HepG2 (cell line): ENCODE measurements around the gene AP4S1. TPM values are rescaled to one million over a fixed set of nuclear protein-coding genes. Genes with fewer than 3 reads are reported as not detected.
A peak's percentile ranks its signal among the peaks of the same experiment; 100 is the strongest.

Source experiments
- BRD4 ChIP-seq: sonication (generic); formaldehyde crosslinking; IDR thresholded peaks from 2 replicates; pipeline ENCODE4 v1.4.0; 2020; ENCODE audit warnings: missing genetic modification reagents
- CHD2 ChIP-seq: IDR thresholded peaks from 2 replicates; pipeline ENCODE4 v1.6.1; 2011; ENCODE audit warnings: low read depth, low read length, improper control_type of control experiment
- HOXA5 ChIP-seq: sonication (generic); formaldehyde crosslinking; IDR thresholded peaks from 2 replicates; pipeline ENCODE4 v1.4.0; 2020; ENCODE audit warnings: missing genetic modification reagents
- IKZF4 ChIP-seq: sonication (generic); formaldehyde crosslinking; IDR thresholded peaks from 2 replicates; pipeline ENCODE4 v1.5.1; 2020; ENCODE audit warnings: borderline replicate concordance, mild to moderate bottlenecking, low read depth, missing genetic modification reagents; ENCODE audit errors: not compliant biosample characterization
- NFE2L2 ChIP-seq: fragments of 150-350 bp; IDR thresholded peaks from 2 replicates; pipeline ENCODE4 v1.6.1; 2014; ENCODE audit warnings: low read length
- POLR2AphosphoS2 ChIP-seq: IDR thresholded peaks from 2 replicates; pipeline ENCODE4 v1.6.1; 2011; ENCODE audit warnings: low read depth, low read length, improper control_type of control experiment
- SALL2 ChIP-seq: sonication (generic); formaldehyde crosslinking; IDR thresholded peaks from 2 replicates; pipeline ENCODE4 v1.8.1; 2023; ENCODE audit warnings: mild to moderate bottlenecking, missing genetic modification reagents, inconsistent platforms
- SIN3B ChIP-seq: fragments of 150-350 bp; IDR thresholded peaks from 2 replicates; pipeline ENCODE4 v1.6.1; 2014; ENCODE audit warnings: low read length
- SRSF9 ChIP-seq: fragments of 200-400 bp; formaldehyde crosslinking; IDR thresholded peaks from 2 replicates; pipeline ENCODE4 v1.6.1; 2018; ENCODE audit warnings: borderline replicate concordance, mild to moderate bottlenecking, low read depth, low read length; ENCODE audit not compliant: insufficient read depth, poor library complexity, severe bottlenecking
- TP53 ChIP-seq: sonication (generic); formaldehyde crosslinking; conservative IDR thresholded peaks from 2 replicates; pipeline ENCODE4 v1.4.0; 2020; ENCODE audit warnings: missing genetic modification reagents
- ZKSCAN1 ChIP-seq: fragments of 150-350 bp; IDR thresholded peaks from 2 replicates; pipeline ENCODE4 v1.6.1; 2014; ENCODE audit warnings: low read length
- ZMYM2 ChIP-seq: sonication (generic); formaldehyde crosslinking; IDR thresholded peaks from 2 replicates; pipeline ENCODE4 v1.8.0; 2022; ENCODE audit warnings: mild to moderate bottlenecking, missing genetic modification reagents
- ZNF333 ChIP-seq: sonication (generic); formaldehyde crosslinking; IDR thresholded peaks from 2 replicates; pipeline ENCODE4 v1.4.0; 2020; ENCODE audit warnings: mild to moderate bottlenecking, missing genetic modification reagents, borderline replicate concordance
- ZNF343 ChIP-seq: sonication (generic); formaldehyde crosslinking; IDR thresholded peaks from 2 replicates; pipeline ENCODE4 v1.4.0; 2020; ENCODE audit warnings: mild to moderate bottlenecking, missing genetic modification reagents
- ZNF432 ChIP-seq: sonication (generic); formaldehyde crosslinking; IDR thresholded peaks from 2 replicates; pipeline ENCODE4 v1.5.0; 2020; ENCODE audit warnings: missing genetic modification reagents, mild to moderate bottlenecking, borderline replicate concordance
- ZNF446 ChIP-seq: sonication (generic); formaldehyde crosslinking; IDR thresholded peaks from 2 replicates; pipeline ENCODE4 v1.5.0; 2020; ENCODE audit warnings: mild to moderate bottlenecking, missing genetic modification reagents
- ZNF543 ChIP-seq: sonication (generic); formaldehyde crosslinking; IDR thresholded peaks from 2 replicates; pipeline ENCODE4 v1.4.0; 2020; ENCODE audit warnings: mild to moderate bottlenecking, missing genetic modification reagents
- ZNF563 ChIP-seq: sonication (generic); formaldehyde crosslinking; IDR thresholded peaks from 2 replicates; pipeline ENCODE4 v1.8.0; 2022; ENCODE audit warnings: mild to moderate bottlenecking, moderate library complexity, missing genetic modification reagents
- polyA plus RNA-seq, 8 experiments: library from polyadenylated mRNA; depleted of rRNA in 3 of 8; stranded (reverse) in 7 of 8; unstranded in 1 of 8; fragments of >200 nt; fragmentation: Illumina TruSeq in 4 of 8; extraction: Trizol in 4 of 8; gene quantifications; 2 replicates each; pipeline versions ENCODE4 v1.2.1 to v1.2.3, GENCODE V29; 2011 to 2016; ENCODE audit warnings: low read depth in 4 of 8, missing spikeins in 1 of 8, mixed read lengths in 1 of 8; ENCODE audit not compliant: insufficient read depth in 1 of 8
- total RNA-seq, 5 experiments: library from RNA; depleted of rRNA; stranded (reverse); fragments of >200 nt; fragmentation: Illumina TruSeq; extraction: Trizol; gene quantifications; 2 replicates each; pipeline ENCODE4 v1.2.3, GENCODE V29; 2016; ENCODE audit warnings: low read depth in 1 of 5
- TF ChIP-seq, protein P1 (sequence below): sonication (generic); formaldehyde crosslinking; IDR thresholded peaks from 2 replicates; pipeline ENCODE4 v1.9.0; 2021; ENCODE audit warnings: missing genetic modification reagents, borderline replicate concordance
- TF ChIP-seq, protein P2 (sequence below): sonication (generic); formaldehyde crosslinking; IDR thresholded peaks from 2 replicates; pipeline ENCODE4 v1.8.1; 2022; ENCODE audit warnings: low read depth, mild to moderate bottlenecking, missing genetic modification reagents
- TF ChIP-seq, protein P3 (sequence below): sonication (generic); formaldehyde crosslinking; IDR thresholded peaks from 2 replicates; pipeline ENCODE4 v1.4.0; 2020; ENCODE audit warnings: missing genetic modification reagents

AP4S1 gene
- total and polyA plus RNA-seq, 2 of the 13 experiments (the other 11 are each of a cell fraction or from before 2014, with no cell fraction given) = 3.9 to 21.1 TPM

DNA sequence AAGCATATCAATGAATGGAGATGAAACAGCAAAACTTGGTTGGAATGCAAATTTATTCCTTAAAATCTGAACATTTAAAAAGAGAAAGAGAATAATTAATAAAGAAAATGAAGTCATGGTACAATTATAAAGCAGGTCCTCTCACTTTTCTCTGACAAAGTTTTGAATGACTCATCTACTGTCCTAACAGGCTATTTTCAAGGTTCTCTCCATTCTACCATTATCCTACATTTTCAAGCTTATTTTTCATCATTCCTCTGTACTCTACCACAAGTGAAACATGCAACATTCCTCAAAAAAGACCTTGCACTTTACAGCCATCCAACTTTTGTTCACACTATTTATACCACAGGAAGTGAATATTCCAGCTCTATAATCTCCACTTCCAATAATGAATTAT is 36.9 kb upstream of the AP4S1 start (continued):
- no peak for TF ChIP-seq SRSF9
- TF ChIP-seq ZNF446 (CRISPR knock-in tag) = no peak
- TF ChIP-seq SALL2 = no peak
- TF ChIP-seq ZNF543 (CRISPR knock-in tag) = no peak
- no peak for TF ChIP-seq ZKSCAN1
- TF ChIP-seq ZNF563 (CRISPR knock-in tag) = no peak
- TF ChIP-seq HOXA5 = no peak
- 0 out of 2 replicates have a peak, but pooled peaks have one; percentile 46 for TF ChIP-seq POLR2AphosphoS2
- TF ChIP-seq ZMYM2 (CRISPR knock-in tag) = no peak
- TF ChIP-seq ZNF333 (CRISPR knock-in tag) = no peak
- TF ChIP-seq ZNF343 (CRISPR knock-in tag) = no peak
- TF ChIP-seq SIN3B = no peak
- TF ChIP-seq CHD2 = no peak
- TF ChIP-seq, protein P1, sequence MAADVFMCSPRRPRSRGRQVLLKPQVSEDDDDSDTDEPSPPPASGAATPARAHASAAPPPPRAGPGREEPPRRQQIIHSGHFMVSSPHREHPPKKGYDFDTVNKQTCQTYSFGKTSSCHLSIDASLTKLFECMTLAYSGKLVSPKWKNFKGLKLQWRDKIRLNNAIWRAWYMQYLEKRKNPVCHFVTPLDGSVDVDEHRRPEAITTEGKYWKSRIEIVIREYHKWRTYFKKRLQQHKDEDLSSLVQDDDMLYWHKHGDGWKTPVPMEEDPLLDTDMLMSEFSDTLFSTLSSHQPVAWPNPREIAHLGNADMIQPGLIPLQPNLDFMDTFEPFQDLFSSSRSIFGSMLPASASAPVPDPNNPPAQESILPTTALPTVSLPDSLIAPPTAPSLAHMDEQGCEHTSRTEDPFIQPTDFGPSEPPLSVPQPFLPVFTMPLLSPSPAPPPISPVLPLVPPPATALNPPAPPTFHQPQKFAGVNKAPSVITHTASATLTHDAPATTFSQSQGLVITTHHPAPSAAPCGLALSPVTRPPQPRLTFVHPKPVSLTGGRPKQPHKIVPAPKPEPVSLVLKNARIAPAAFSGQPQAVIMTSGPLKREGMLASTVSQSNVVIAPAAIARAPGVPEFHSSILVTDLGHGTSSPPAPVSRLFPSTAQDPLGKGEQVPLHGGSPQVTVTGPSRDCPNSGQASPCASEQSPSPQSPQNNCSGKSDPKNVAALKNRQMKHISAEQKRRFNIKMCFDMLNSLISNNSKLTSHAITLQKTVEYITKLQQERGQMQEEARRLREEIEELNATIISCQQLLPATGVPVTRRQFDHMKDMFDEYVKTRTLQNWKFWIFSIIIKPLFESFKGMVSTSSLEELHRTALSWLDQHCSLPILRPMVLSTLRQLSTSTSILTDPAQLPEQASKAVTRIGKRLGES (CRISPR knock-in tag) = no peak
- TF ChIP-seq, protein P2, sequence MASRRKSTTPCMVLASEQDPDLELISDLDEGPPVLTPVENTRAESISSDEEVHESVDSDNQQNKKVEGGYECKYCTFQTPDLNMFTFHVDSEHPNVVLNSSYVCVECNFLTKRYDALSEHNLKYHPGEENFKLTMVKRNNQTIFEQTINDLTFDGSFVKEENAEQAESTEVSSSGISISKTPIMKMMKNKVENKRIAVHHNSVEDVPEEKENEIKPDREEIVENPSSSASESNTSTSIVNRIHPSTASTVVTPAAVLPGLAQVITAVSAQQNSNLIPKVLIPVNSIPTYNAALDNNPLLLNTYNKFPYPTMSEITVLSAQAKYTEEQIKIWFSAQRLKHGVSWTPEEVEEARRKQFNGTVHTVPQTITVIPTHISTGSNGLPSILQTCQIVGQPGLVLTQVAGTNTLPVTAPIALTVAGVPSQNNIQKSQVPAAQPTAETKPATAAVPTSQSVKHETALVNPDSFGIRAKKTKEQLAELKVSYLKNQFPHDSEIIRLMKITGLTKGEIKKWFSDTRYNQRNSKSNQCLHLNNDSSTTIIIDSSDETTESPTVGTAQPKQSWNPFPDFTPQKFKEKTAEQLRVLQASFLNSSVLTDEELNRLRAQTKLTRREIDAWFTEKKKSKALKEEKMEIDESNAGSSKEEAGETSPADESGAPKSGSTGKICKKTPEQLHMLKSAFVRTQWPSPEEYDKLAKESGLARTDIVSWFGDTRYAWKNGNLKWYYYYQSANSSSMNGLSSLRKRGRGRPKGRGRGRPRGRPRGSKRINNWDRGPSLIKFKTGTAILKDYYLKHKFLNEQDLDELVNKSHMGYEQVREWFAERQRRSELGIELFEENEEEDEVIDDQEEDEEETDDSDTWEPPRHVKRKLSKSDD = no peak
- no peak for TF ChIP-seq IKZF4 (CRISPR knock-in tag)
- TF ChIP-seq, protein P3, sequence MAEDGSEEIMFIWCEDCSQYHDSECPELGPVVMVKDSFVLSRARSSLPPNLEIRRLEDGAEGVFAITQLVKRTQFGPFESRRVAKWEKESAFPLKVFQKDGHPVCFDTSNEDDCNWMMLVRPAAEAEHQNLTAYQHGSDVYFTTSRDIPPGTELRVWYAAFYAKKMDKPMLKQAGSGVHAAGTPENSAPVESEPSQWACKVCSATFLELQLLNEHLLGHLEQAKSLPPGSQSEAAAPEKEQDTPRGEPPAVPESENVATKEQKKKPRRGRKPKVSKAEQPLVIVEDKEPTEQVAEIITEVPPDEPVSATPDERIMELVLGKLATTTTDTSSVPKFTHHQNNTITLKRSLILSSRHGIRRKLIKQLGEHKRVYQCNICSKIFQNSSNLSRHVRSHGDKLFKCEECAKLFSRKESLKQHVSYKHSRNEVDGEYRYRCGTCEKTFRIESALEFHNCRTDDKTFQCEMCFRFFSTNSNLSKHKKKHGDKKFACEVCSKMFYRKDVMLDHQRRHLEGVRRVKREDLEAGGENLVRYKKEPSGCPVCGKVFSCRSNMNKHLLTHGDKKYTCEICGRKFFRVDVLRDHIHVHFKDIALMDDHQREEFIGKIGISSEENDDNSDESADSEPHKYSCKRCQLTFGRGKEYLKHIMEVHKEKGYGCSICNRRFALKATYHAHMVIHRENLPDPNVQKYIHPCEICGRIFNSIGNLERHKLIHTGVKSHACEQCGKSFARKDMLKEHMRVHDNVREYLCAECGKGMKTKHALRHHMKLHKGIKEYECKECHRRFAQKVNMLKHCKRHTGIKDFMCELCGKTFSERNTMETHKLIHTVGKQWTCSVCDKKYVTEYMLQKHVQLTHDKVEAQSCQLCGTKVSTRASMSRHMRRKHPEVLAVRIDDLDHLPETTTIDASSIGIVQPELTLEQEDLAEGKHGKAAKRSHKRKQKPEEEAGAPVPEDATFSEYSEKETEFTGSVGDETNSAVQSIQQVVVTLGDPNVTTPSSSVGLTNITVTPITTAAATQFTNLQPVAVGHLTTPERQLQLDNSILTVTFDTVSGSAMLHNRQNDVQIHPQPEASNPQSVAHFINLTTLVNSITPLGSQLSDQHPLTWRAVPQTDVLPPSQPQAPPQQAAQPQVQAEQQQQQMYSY (CRISPR knock-in tag) = no peak
- TF ChIP-seq TP53 (CRISPR knock-in tag) = no peak
- TF ChIP-seq BRD4 = no peak
- no peak for TF ChIP-seq ZNF432 (CRISPR knock-in tag)
- no peak for TF ChIP-seq NFE2L2
